H9 (cell line): ENCODE results near the gene KCNQ2. TPM values are rescaled to one million over a fixed set of nuclear protein-coding genes. Genes with fewer than 3 reads are reported as not detected.
A peak's percentile ranks its signal among the peaks of the same experiment; 100 is the strongest.

Experiments used
- DNase-seq: peaks from one replicate; pipeline ENCODE4 v3.0.0-alpha.2; 2017
- H2AFZ ChIP-seq: one replicate; pipeline ENCODE4 v1.6.1; 2013; ENCODE audit warnings: mild to moderate bottlenecking, low read length, control low read depth, moderate library complexity
- H2AK5ac ChIP-seq: 2 replicates; pipeline ENCODE4 v1.6.1; 2013; ENCODE audit warnings: low read length, control low read depth, mixed read lengths; ENCODE audit not compliant: insufficient read length
- H2BK120ac ChIP-seq: one replicate; pipeline ENCODE4 v1.6.1; 2013; ENCODE audit warnings: low read depth, mild to moderate bottlenecking, low read length, control low read depth, inconsistent platforms; ENCODE audit not compliant: poor library complexity, severe bottlenecking
- H2BK12ac ChIP-seq: 2 replicates; pipeline ENCODE4 v1.6.1; 2013; ENCODE audit warnings: low read length, control low read depth, mixed read lengths, low read depth; ENCODE audit not compliant: insufficient read length
- H2BK15ac ChIP-seq: 2 replicates; pipeline ENCODE4 v1.6.1; 2013; ENCODE audit warnings: low read depth, low read length, control low read depth
- H2BK20ac ChIP-seq: one replicate; pipeline ENCODE4 v1.6.1; 2013; ENCODE audit warnings: low read depth, mild to moderate bottlenecking, low read length, control low read depth, inconsistent platforms; ENCODE audit not compliant: poor library complexity, severe bottlenecking
- H2BK5ac ChIP-seq: 2 replicates; pipeline ENCODE4 v1.6.1; 2013; ENCODE audit warnings: low read length, control low read depth, mixed read lengths; ENCODE audit not compliant: insufficient read length
- H3K14ac ChIP-seq: 2 replicates; pipeline ENCODE4 v1.6.1; 2013; ENCODE audit warnings: low read length, control low read depth; ENCODE audit not compliant: insufficient read depth
- H3K18ac ChIP-seq: 2 replicates; pipeline ENCODE4 v1.6.1; 2013; ENCODE audit warnings: low read depth, mild to moderate bottlenecking, mixed read lengths, low read length, control low read depth; ENCODE audit not compliant: insufficient read length
- H3K23ac ChIP-seq: 2 replicates; pipeline ENCODE4 v1.6.1; 2013; ENCODE audit warnings: low read length, control low read depth, mixed read lengths, low read depth; ENCODE audit not compliant: insufficient read length
- H3K23me2 ChIP-seq: 2 replicates; pipeline ENCODE4 v1.6.1; 2013; ENCODE audit warnings: low read depth, mild to moderate bottlenecking, mixed read lengths, low read length, control low read depth; ENCODE audit not compliant: insufficient read length, poor library complexity, severe bottlenecking
- H3K27ac ChIP-seq: 2 replicates; pipeline ENCODE4 v1.5.1; 2013; ENCODE audit warnings: low read length, control low read depth, mixed read lengths, low read depth; ENCODE audit not compliant: insufficient read length
- H3K27me3 ChIP-seq: 2 replicates; pipeline ENCODE4 v1.6.1; 2013; ENCODE audit warnings: low read length, control low read depth, inconsistent platforms; ENCODE audit not compliant: insufficient read depth
- H3K4ac ChIP-seq: 2 replicates; pipeline ENCODE4 v1.6.1; 2013; ENCODE audit warnings: low read depth, mild to moderate bottlenecking, control low read depth, inconsistent platforms, low read length, moderate library complexity
- H3K4me1 ChIP-seq: 2 replicates; pipeline ENCODE4 v1.6.1; 2013; ENCODE audit warnings: low read length, control low read depth, inconsistent platforms; ENCODE audit not compliant: insufficient read depth
- H3K4me2 ChIP-seq: 2 replicates; pipeline ENCODE4 v1.6.1; 2013; ENCODE audit warnings: low read length, control low read depth, mixed read lengths; ENCODE audit not compliant: insufficient read length, insufficient read depth
- H3K56ac ChIP-seq: 2 replicates; pipeline ENCODE4 v1.6.1; 2013; ENCODE audit warnings: low read depth, mild to moderate bottlenecking, mixed read lengths, low read length, control low read depth; ENCODE audit not compliant: insufficient read length
- H3K79me1 ChIP-seq: 2 replicates; pipeline ENCODE4 v1.6.1; 2013; ENCODE audit warnings: low read depth, mild to moderate bottlenecking, moderate library complexity, low read length, control low read depth, inconsistent platforms; ENCODE audit not compliant: insufficient read depth, poor library complexity, severe bottlenecking
- H3K79me2 ChIP-seq: 2 replicates; pipeline ENCODE4 v1.6.1; 2013; ENCODE audit warnings: low read length, control low read depth, inconsistent platforms; ENCODE audit not compliant: insufficient read depth
- H3K9ac ChIP-seq: 2 replicates; pipeline ENCODE4 v1.6.1; 2013; ENCODE audit warnings: low read length, control low read depth, mixed read lengths; ENCODE audit not compliant: insufficient read length; ENCODE audit errors: extremely low read depth
- H3K9me3 ChIP-seq: one replicate; pipeline ENCODE4 v1.6.1; 2013; ENCODE audit warnings: low read depth, low read length, inconsistent platforms; ENCODE audit not compliant: control insufficient read depth
- H3T11ph ChIP-seq: one replicate; pipeline ENCODE4 v1.6.1; 2013; ENCODE audit warnings: mild to moderate bottlenecking, low read length, control low read depth, inconsistent platforms
- H4K20me1 ChIP-seq: one replicate; pipeline ENCODE4 v1.6.1; 2013; ENCODE audit not compliant: control insufficient read depth, insufficient read length, insufficient read depth
- H4K5ac ChIP-seq: 2 replicates; pipeline ENCODE4 v1.6.1; 2013; ENCODE audit warnings: low read depth, mild to moderate bottlenecking, mixed read lengths, low read length, control low read depth; ENCODE audit not compliant: insufficient read length
- H4K8ac ChIP-seq: replicated peaks from 2 replicates; pipeline ENCODE4 v1.6.1; 2013; ENCODE audit warnings: low read length, control low read depth, mixed read lengths, low read depth; ENCODE audit not compliant: insufficient read length
- H4K91ac ChIP-seq: 2 replicates; pipeline ENCODE4 v1.6.1; 2013; ENCODE audit warnings: low read depth, mild to moderate bottlenecking, moderate library complexity, mixed read lengths, low read length, control low read depth; ENCODE audit not compliant: insufficient read length
- H3K27ac Mint-ChIP-seq, 3 experiments: 2 replicates in 2 of 3; 3 replicates in 1 of 3; pipeline ENCODE4 v1.8.0; 2020 to 2021; ENCODE audit warnings: mixed read lengths in 3 of 3, mild to moderate bottlenecking in 1 of 3, moderate library complexity in 1 of 3
- H3K27me3 Mint-ChIP-seq: 2 replicates; pipeline ENCODE4 v1.8.0; 2021; ENCODE audit warnings: low read depth, mild to moderate bottlenecking, moderate library complexity, mixed read lengths
- H3K36me3 Mint-ChIP-seq, 3 experiments: 2 replicates in 2 of 3; 3 replicates in 1 of 3; pipeline ENCODE4 v1.8.0; 2020 to 2021; ENCODE audit warnings: low read depth in 3 of 3, mixed read lengths in 3 of 3; ENCODE audit not compliant: insufficient read depth in 1 of 3
- H3K4me1 Mint-ChIP-seq, 2 experiments: 2 replicates each; pipeline ENCODE4 v1.8.0; 2020; ENCODE audit warnings: mixed read lengths in 2 of 2
- H3K4me3 Mint-ChIP-seq, 2 experiments: 2 replicates in 1 of 2; 3 replicates in 1 of 2; pipeline ENCODE4 v1.8.0; 2020 to 2021; ENCODE audit warnings: mild to moderate bottlenecking in 2 of 2, mixed read lengths in 2 of 2, moderate library complexity in 1 of 2
- H3K9me3 Mint-ChIP-seq, 2 experiments: 2 replicates in 1 of 2; 3 replicates in 1 of 2; pipeline ENCODE4 v1.8.0; 2020; ENCODE audit warnings: mild to moderate bottlenecking in 2 of 2, mixed read lengths in 2 of 2, moderate library complexity in 1 of 2
- CTCF ChIP-seq: fragments of 200-600 bp; sonication (generic); conservative IDR thresholded peaks from 3 replicates; pipeline ENCODE4 v1.8.0; 2021; ENCODE audit warnings: antibody characterized with exemption, mild to moderate bottlenecking
- WGBS: extraction: QIAGEN DNeasy Blood & Tissue Kit; methylation state at CpG from one replicate; pipeline ENCODE4 v1.1.7; 2013; ENCODE audit warnings: missing lambda C conversion rate, low lambda C conversion rate, mixed read lengths; ENCODE audit not compliant: insufficient read length; ENCODE audit errors: extremely low coverage; 5-methylcytosine and 5-hydroxymethylcytosine counted together
- total RNA-seq: library from RNA; stranded (reverse); gene quantifications from 2 replicates; pipeline ENCODE4 v1.2.1, GENCODE V29; 2021

The KCNQ2 gene
- total RNA-seq, 1 experiment from 2014 or later = 69.2 TPM

- peaks cover 3% of the 10 kb centered on the region; the same call in 1 of the 2 replicates for H3K27me3 Mint-ChIP-seq
- TF ChIP-seq CTCF = no peak
- no peaks in the 10 kb centered on the region for H3K79me1 ChIP-seq
- H2BK5ac ChIP-seq = no peak overlapping the region
- H3K36me3 Mint-ChIP-seq = no peaks in the 10 kb centered on the region
- H3K4me1 ChIP-seq = no peaks in the 10 kb centered on the region
- peak overlapping the region in 2 of 3 experiments; percentile 39 to 44; a peak in 1 of 7 replicates for H3K27ac Mint-ChIP-seq
- H3K4ac ChIP-seq = no peak overlapping the region
- WGBS = no CpG with 5 or more reads among the region's 28 CpGs
- no peak overlapping the region for H2BK15ac ChIP-seq
- no peak overlapping the region for H3K27ac ChIP-seq
- no peak overlapping the region for H2BK20ac ChIP-seq
- H3K9ac ChIP-seq = no peak overlapping the region
- H3K14ac ChIP-seq = no peak overlapping the region; the same call in 1 of the 2 replicates
- H3K79me2 ChIP-seq = no peaks in the 10 kb centered on the region
- H2BK120ac ChIP-seq = no peak overlapping the region
- no peaks in the 10 kb centered on the region for H3K23me2 ChIP-seq
- no peak overlapping the region for H4K8ac ChIP-seq
- H3K56ac ChIP-seq = no peak overlapping the region
- H3K4me1 Mint-ChIP-seq = peaks cover 9 to 19% of the 10 kb centered on the region in 2 experiments
- H2AK5ac ChIP-seq = no peak overlapping the region
- H4K91ac ChIP-seq = no peak overlapping the region
- H3K4me2 ChIP-seq = no peak overlapping the region
- no peak overlapping the region for H3K4me3 Mint-ChIP-seq
- no peak overlapping the region for H4K5ac ChIP-seq
- no peak overlapping the region for H3K23ac ChIP-seq
- peaks cover 2% of the 10 kb centered on the region for H4K20me1 ChIP-seq
- no peak overlapping the region for H2BK12ac ChIP-seq
- no peak overlapping the region for H2AFZ ChIP-seq
- H3K9me3 ChIP-seq = no peaks in the 10 kb centered on the region
- H3T11ph ChIP-seq = no peak overlapping the region
- H3K27me3 ChIP-seq = no peaks in the 10 kb centered on the region
- no peaks in the 10 kb centered on the region for H3K9me3 Mint-ChIP-seq
- DNase-seq = no peak
- H3K18ac ChIP-seq = no peak overlapping the region
Observed at GRCh38 chr20:63371291-63371865, 101.1 kb downstream of the KCNQ2 start.
